C4-2B (cell line): ENCODE measurements around the gene TANC1.

ENCODE experiments used
- ZFX ChIP-seq: fragments of 450-650 bp; IDR thresholded peaks from 2 replicates; pipeline ENCODE4 v1.6.1; 2017
- TF ChIP-seq, protein P1 (sequence below): fragments of 450-650 bp; conservative IDR thresholded peaks from 2 replicates; pipeline ENCODE4 v1.5.1; 2017; ENCODE audit warnings: mild to moderate bottlenecking

DNA sequence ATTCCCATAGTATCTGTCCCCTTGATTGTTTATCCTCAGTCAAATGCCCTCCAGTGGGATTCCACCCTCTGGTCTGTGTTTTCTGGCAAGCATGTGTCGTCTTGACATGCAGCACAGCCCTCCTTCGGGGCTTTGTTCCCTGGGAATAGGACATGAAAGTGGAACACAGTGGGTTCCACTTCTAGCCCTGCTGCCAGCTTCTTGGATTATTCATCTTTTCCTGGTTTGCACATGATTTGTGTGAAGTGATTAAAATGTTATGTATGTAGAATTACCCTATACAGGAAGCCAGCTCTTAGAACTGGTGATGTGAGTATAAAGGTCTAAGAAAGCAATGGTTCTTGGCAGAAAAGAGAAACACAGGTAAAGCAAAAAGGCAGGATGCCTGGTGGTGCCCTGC lies 142.3 kb downstream of the TANC1 start:
- TF ChIP-seq, protein P1, sequence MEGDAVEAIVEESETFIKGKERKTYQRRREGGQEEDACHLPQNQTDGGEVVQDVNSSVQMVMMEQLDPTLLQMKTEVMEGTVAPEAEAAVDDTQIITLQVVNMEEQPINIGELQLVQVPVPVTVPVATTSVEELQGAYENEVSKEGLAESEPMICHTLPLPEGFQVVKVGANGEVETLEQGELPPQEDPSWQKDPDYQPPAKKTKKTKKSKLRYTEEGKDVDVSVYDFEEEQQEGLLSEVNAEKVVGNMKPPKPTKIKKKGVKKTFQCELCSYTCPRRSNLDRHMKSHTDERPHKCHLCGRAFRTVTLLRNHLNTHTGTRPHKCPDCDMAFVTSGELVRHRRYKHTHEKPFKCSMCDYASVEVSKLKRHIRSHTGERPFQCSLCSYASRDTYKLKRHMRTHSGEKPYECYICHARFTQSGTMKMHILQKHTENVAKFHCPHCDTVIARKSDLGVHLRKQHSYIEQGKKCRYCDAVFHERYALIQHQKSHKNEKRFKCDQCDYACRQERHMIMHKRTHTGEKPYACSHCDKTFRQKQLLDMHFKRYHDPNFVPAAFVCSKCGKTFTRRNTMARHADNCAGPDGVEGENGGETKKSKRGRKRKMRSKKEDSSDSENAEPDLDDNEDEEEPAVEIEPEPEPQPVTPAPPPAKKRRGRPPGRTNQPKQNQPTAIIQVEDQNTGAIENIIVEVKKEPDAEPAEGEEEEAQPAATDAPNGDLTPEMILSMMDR: no peak
- no peak for TF ChIP-seq ZFX
